Measurements from ENCODE around the gene PDE4B.
"Not testable (repeated sequence)": the region's sequence is repeated elsewhere in the genome, so short reads cannot be mapped to it uniquely, and the experiment has no call there.

DNA sequence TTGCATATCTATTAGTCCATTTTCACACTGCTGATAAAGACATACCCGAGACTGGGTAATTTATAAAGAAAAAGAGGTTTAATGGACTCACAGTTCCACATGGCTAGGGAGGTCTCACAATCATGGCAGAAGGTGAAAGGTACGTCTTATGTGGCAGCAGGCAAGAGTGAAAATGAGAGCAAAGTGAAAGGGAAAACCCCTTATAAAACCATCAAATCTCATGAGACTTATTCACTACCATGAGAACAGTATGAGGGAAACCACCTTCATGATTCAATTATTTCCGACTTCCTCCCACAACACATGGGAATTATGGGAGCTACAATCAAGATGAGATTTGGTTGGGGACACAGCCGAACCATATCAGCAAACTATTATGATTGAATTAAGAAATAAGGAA, 335.9 kb downstream of the PDE4B start:
- TF ChIP-seq, protein P1, sequence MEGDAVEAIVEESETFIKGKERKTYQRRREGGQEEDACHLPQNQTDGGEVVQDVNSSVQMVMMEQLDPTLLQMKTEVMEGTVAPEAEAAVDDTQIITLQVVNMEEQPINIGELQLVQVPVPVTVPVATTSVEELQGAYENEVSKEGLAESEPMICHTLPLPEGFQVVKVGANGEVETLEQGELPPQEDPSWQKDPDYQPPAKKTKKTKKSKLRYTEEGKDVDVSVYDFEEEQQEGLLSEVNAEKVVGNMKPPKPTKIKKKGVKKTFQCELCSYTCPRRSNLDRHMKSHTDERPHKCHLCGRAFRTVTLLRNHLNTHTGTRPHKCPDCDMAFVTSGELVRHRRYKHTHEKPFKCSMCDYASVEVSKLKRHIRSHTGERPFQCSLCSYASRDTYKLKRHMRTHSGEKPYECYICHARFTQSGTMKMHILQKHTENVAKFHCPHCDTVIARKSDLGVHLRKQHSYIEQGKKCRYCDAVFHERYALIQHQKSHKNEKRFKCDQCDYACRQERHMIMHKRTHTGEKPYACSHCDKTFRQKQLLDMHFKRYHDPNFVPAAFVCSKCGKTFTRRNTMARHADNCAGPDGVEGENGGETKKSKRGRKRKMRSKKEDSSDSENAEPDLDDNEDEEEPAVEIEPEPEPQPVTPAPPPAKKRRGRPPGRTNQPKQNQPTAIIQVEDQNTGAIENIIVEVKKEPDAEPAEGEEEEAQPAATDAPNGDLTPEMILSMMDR (conservative IDR thresholded peaks at IDR 0.05; ENCODE audit: low read length): not testable (repeated sequence)
- TF ChIP-seq EZH2phosphoT487 (IDR thresholded peaks at IDR 0.05; ENCODE audit: borderline replicate concordance, low read depth, low read length): not testable (repeated sequence)
